Right lobe of liver (tissue), 6 donors: ENCODE measurements around the gene PCDHGA3. TPM values are rescaled to one million over a fixed set of nuclear protein-coding genes. Genes with fewer than 3 reads are reported as not detected.
"Not testable (repeated sequence)": the region's sequence is repeated elsewhere in the genome, so short reads cannot be mapped to it uniquely, and the experiment has no call there.

ENCODE experiments used
- ATAC-seq, 4 donors: fragments of 200-7000 bp; cut with Tn5 transposase; one replicate each; pipeline ENCODE4 v1.9.1; 2020; ENCODE audit warnings: mild to moderate bottlenecking in 4 of 4, moderate library complexity in 4 of 4
- DNase-seq, 3 donors: peaks; one replicate each; pipeline ENCODE4 v3.0.0-alpha.2; 2020
- H3K27ac ChIP-seq, 3 donors: fragments of 200-600 bp; one replicate each; pipeline ENCODE4 v1.8.0; 2022
- H3K27me3 ChIP-seq, 2 donors: fragments of 200-600 bp; one replicate each; pipeline ENCODE4 v1.8.0; 2022
- H3K36me3 ChIP-seq, 4 donors: fragments of 200-600 bp; sonication (generic) in 1 of 4; one replicate each; pipeline versions ENCODE4 v1.5.1 to v1.8.0; 2017 to 2022; ENCODE audit warnings: control low read depth in 1 of 4
- H3K4me1 ChIP-seq, 4 donors: fragments of 200-600 bp; sonication (generic) in 1 of 4; one replicate each; pipeline versions ENCODE4 v1.5.1 to v1.8.0; 2017 to 2022; ENCODE audit warnings: control low read depth in 1 of 4
- H3K4me3 ChIP-seq, 3 donors: fragments of 200-600 bp; one replicate each; pipeline ENCODE4 v1.8.0; 2022
- H3K9me3 ChIP-seq, 4 donors: fragments of 200-600 bp; sonication (generic) in 1 of 4; one replicate each; pipeline versions ENCODE4 v1.5.1 to v1.8.0; 2017 to 2022; ENCODE audit warnings: control low read depth in 1 of 4
- CTCF ChIP-seq, 4 donors: fragments of 200-600 bp in 3 of 4; fragments of 450-650 bp in 1 of 4; IDR thresholded peaks; one replicate each; pipeline versions ENCODE4 v1.5.1 to v1.8.0; 2016 to 2022; ENCODE audit warnings: antibody characterized with exemption in 4 of 4, mild to moderate bottlenecking in 2 of 4
- POLR2A ChIP-seq: fragments of 450-650 bp; IDR thresholded peaks from one replicate; pipeline ENCODE4 v1.6.1; 2017; ENCODE audit warnings: antibody characterized with exemption, mild to moderate bottlenecking
- WGBS: methylation state at CpG from one replicate; pipeline ENCODE4 v1.1.6; 2018; ENCODE audit warnings: low coverage, low lambda C conversion rate; ENCODE audit not compliant: insufficient coverage; ENCODE audit errors: missing lambda C conversion rate; 5-methylcytosine and 5-hydroxymethylcytosine counted together
- intact Hi-C, 2 donors: fragments of 100-400 bp; cut with DNase I; formaldehyde crosslinking; loops; one replicate each; pipeline versions ENCODE4 v1.11.2 to v1.14.1; 2022
- total RNA-seq, 6 experiments: library from RNA; depleted of rRNA in 2 of 6; stranded (reverse); fragments of >200 nt in 2 of 6; fragmentation: NEBNext Ultra II Directional in 3 of 6; extraction: Animal tissue kit (Norgen Biotek cat#: 25700) in 3 of 6; gene quantifications; one replicate each; pipeline versions ENCODE4 v1.1.0 to v1.2.4, GENCODE V29; 2016 to 2023
- donor health status: DM: no; HTN: yes; CAD: no.
- donor health status: DM: no; HTN: no; CAD: no.
- donor health status: DM: no; HTN: no; CAD: no.
- donor health status: DM: no; HTN: yes; CAD: no.
- donor health status: DM: no; HTN: yes; CAD: no.

PCDHGA3 gene
- total RNA-seq, 6 experiments from 2014 or later, result 0.51 to 1.8 (median 0.76) TPM

- Histone ChIP-seq H3K27ac (no peak overlapping the region), H3K27me3 (no peaks in the 10 kb centered on the region), H3K36me3 (peaks cover 0 to 5% (median 0%) of the 10 kb centered on the region in 4 donors), H3K4me1 (no peaks in the 10 kb centered on the region), H3K9me3 (peaks cover 8 to 25% (median 14%) of the 10 kb centered on the region in 4 donors), H3K4me3 (no peak overlapping the region)
- intact Hi-C loops, result no loop called here
- no peak for DNase-seq
- no peak for ATAC-seq
- no peak for TF ChIP-seq CTCF (IDR thresholded peaks at IDR 0.05)
- no peak for TF ChIP-seq POLR2A
These were observed 29.9 kb upstream of the PCDHGA3 start for GRCh38 chr5:141313711-141314110.

- H3K27me3 ChIP-seq, H3K4me1 ChIP-seq, DNase-seq, ATAC-seq, intact Hi-C loops, H3K4me3 ChIP-seq, H3K27ac ChIP-seq: not testable (repeated sequence)
- peaks cover 0 to 11% (median 0%) of the 10 kb centered on the region in 4 donors for H3K36me3 ChIP-seq
- peaks cover 9 to 45% (median 22%) of the 10 kb centered on the region in 4 donors for H3K9me3 ChIP-seq
- WGBS, result 88% methylated on average over 4 of the region's 4 CpGs
These were observed 26.7 kb upstream of the PCDHGA3 start for GRCh38 chr5:141316963-141317362.

- TF ChIP-seq POLR2A (no peak), CTCF (IDR thresholded peaks at IDR 0.05) (no peak)
- DNase-seq (no peak), ATAC-seq (no peak)
- Histone ChIP-seq H3K27me3 (no peaks in the 10 kb centered on the region), H3K27ac (no peak overlapping the region), H3K9me3 (peaks cover 9 to 35% (median 22%) of the 10 kb centered on the region in 4 donors), H3K4me3 (no peak overlapping the region), H3K36me3 (peaks cover 0 to 11% (median 0%) of the 10 kb centered on the region in 4 donors), H3K4me1 (no peaks in the 10 kb centered on the region)
- 92% methylated on average over 6 of the region's 6 CpGs for WGBS
- intact Hi-C loops, result no loop called here
These were observed 24.4 kb upstream of the PCDHGA3 start for GRCh38 chr5:141319202-141319601.

GRCh38 chr5:141319699-141320098 lies 23.9 kb upstream of the PCDHGA3 start:
- Histone ChIP-seq H3K27me3 (no peaks in the 10 kb centered on the region), H3K4me1 (no peaks in the 10 kb centered on the region), H3K9me3 (peaks cover 9 to 35% (median 22%) of the 10 kb centered on the region in 4 donors), H3K27ac (no peak overlapping the region), H3K36me3 (peaks cover 0 to 11% (median 0%) of the 10 kb centered on the region in 4 donors), H3K4me3 (peak overlapping the region; percentile 68 to 72 (median 70))
- WGBS, result 78% methylated on average over 5 of the region's 5 CpGs
- ATAC-seq (no peak), DNase-seq (no peak)
- intact Hi-C loops, result no loop called here
- TF ChIP-seq POLR2A (no peak), CTCF (IDR thresholded peaks at IDR 0.05) (no peak)

- TF ChIP-seq CTCF (IDR thresholded peaks at IDR 0.05), result peak; percentile 71 to 89 (median 86)
- peak; percentile 91 for TF ChIP-seq POLR2A
- DNase-seq (peak; percentile 92 to 94 (median 93)), ATAC-seq (peak; percentile 99)
- under 1% methylated on average over 45 of the region's 67 CpGs for WGBS
- H3K9me3 ChIP-seq, result peaks cover 9 to 35% (median 21%) of the 10 kb centered on the region in 4 donors
- peaks cover 0 to 11% (median 0%) of the 10 kb centered on the region in 4 donors for H3K36me3 ChIP-seq
- no peaks in the 10 kb centered on the region for H3K4me1 ChIP-seq
- H3K27me3 ChIP-seq, result no peaks in the 10 kb centered on the region
- peak within 1 kb of the TSS; percentile 84 to 90 (median 89) for H3K27ac ChIP-seq
- intact Hi-C loops, result no loop called here
- H3K4me3 ChIP-seq, result peak within 1 kb of the TSS; percentile 68 to 72 (median 70)
These were observed 23.1 kb upstream of the PCDHGA3 start, which contains the start of gene TAF7 for GRCh38 chr5:141320225-141321169. Gene TAF7, minus strand, starts transcription at chr5:141320784. Its CDS starts 740 bp downstream, at chr5:141320044.
